WTC11 (cell line): ENCODE measurements around the gene MORN4. TPM values are rescaled to one million over a fixed set of nuclear protein-coding genes. Genes with fewer than 3 reads are reported as not detected.

ENCODE experiments used
- ATAC-seq: fragments of 200-7000 bp; cut with Tn5 transposase; 2 replicates; pipeline ENCODE4 v1.10.0; 2021; ENCODE audit warnings: mild to moderate bottlenecking, moderate library complexity
- CTCF ChIA-PET: fragments of 300-600 bp; sonication (Branson Sonifier 250); formaldehyde crosslinking; loops from one replicate; lab custom pipeline; 2021; ENCODE audit warnings: antibody characterized with exemption; lab: Charles Lee
- POLR2A ChIA-PET: fragments of 350-600 bp; sonication (Branson Sonifier 250); formaldehyde crosslinking; loops from one replicate; lab custom pipeline; 2021; ENCODE audit warnings: antibody characterized with exemption; lab: Charles Lee
- DNase-seq: peaks from one replicate; pipeline ENCODE4 v3.0.0; 2021; ENCODE audit warnings: low spot score
- H3K27ac Mint-ChIP-seq: 2 replicates; pipeline ENCODE4 v1.8.0; 2021; ENCODE audit warnings: mixed read lengths
- H3K27me3 Mint-ChIP-seq: 2 replicates; pipeline ENCODE4 v1.8.0; 2021; ENCODE audit warnings: low read depth, mild to moderate bottlenecking, moderate library complexity, mixed read lengths
- H3K36me3 Mint-ChIP-seq: 2 replicates; pipeline ENCODE4 v1.8.0; 2021; ENCODE audit warnings: mixed read lengths
- H3K4me1 Mint-ChIP-seq: 2 replicates; pipeline ENCODE4 v1.8.0; 2022; ENCODE audit warnings: mixed read lengths
- H3K4me3 Mint-ChIP-seq: 2 replicates; pipeline ENCODE4 v1.8.0; 2021; ENCODE audit warnings: mild to moderate bottlenecking, moderate library complexity, mixed read lengths
- H3K9me3 Mint-ChIP-seq: 2 replicates; pipeline ENCODE4 v1.8.0; 2021; ENCODE audit warnings: mixed read lengths
- AFF4 ChIP-seq: sonication (generic); formaldehyde crosslinking; IDR thresholded peaks from 2 replicates; pipeline ENCODE4 v1.8.1; 2023; ENCODE audit warnings: mild to moderate bottlenecking, missing genetic modification reagents, borderline replicate concordance
- CBFB ChIP-seq: sonication (generic); formaldehyde crosslinking; IDR thresholded peaks from 2 replicates; pipeline ENCODE4 v1.8.1; 2022; ENCODE audit warnings: mild to moderate bottlenecking, low read depth, missing genetic modification reagents
- ESRRA ChIP-seq: sonication (generic); formaldehyde crosslinking; IDR thresholded peaks from 2 replicates; pipeline ENCODE4 v1.8.1; 2022; ENCODE audit warnings: mild to moderate bottlenecking, missing genetic modification reagents, borderline replicate concordance
- IRF2 ChIP-seq: sonication (generic); formaldehyde crosslinking; IDR thresholded peaks from 2 replicates; pipeline ENCODE4 v1.8.0; 2022; ENCODE audit warnings: low read depth, missing genetic modification reagents, borderline replicate concordance
- JAZF1 ChIP-seq: fragments of 250-450 bp; sonication (Bioruptor Pico); IDR thresholded peaks from 2 replicates; pipeline ENCODE4 v1.9.0; 2021; ENCODE audit warnings: moderate library complexity, mild to moderate bottlenecking, inconsistent platforms
- KAT7 ChIP-seq: sonication (generic); formaldehyde crosslinking; IDR thresholded peaks from 2 replicates; pipeline ENCODE4 v1.8.1; 2023; ENCODE audit warnings: missing genetic modification reagents, mild to moderate bottlenecking, borderline replicate concordance
- NFATC4 ChIP-seq: fragments of 250-450 bp; sonication (Bioruptor Pico); IDR thresholded peaks from 2 replicates; pipeline ENCODE4 v1.9.0; 2021; ENCODE audit warnings: mild to moderate bottlenecking
- NFYB ChIP-seq: sonication (generic); formaldehyde crosslinking; conservative IDR thresholded peaks from 2 replicates; pipeline ENCODE4 v1.8.0; 2022; ENCODE audit warnings: low read depth, missing genetic modification reagents
- NR1H2 ChIP-seq: sonication (generic); formaldehyde crosslinking; IDR thresholded peaks from 2 replicates; pipeline ENCODE4 v1.9.0; 2021; ENCODE audit warnings: mild to moderate bottlenecking, moderate library complexity, missing genetic modification reagents
- OVOL2 ChIP-seq: fragments of 250-450 bp; sonication (Bioruptor Pico); IDR thresholded peaks from 2 replicates; pipeline ENCODE4 v1.9.0; 2021; ENCODE audit warnings: mild to moderate bottlenecking, borderline replicate concordance
- PREB ChIP-seq: sonication (generic); formaldehyde crosslinking; IDR thresholded peaks from 2 replicates; pipeline ENCODE4 v1.8.1; 2022; ENCODE audit warnings: mild to moderate bottlenecking, missing genetic modification reagents, moderate library complexity, borderline replicate concordance
- SOX15 ChIP-seq: fragments of 250-450 bp; sonication (Bioruptor Pico); IDR thresholded peaks from 2 replicates; pipeline ENCODE4 v1.9.0; 2021; ENCODE audit warnings: mild to moderate bottlenecking
- SP1 ChIP-seq: sonication (generic); formaldehyde crosslinking; conservative IDR thresholded peaks from 2 replicates; pipeline ENCODE4 v1.8.1; 2022; ENCODE audit warnings: missing genetic modification reagents
- TEAD4 ChIP-seq: sonication (generic); formaldehyde crosslinking; IDR thresholded peaks from 2 replicates; pipeline ENCODE4 v1.8.0; 2022; ENCODE audit warnings: mild to moderate bottlenecking, missing genetic modification reagents
- total RNA-seq: library from RNA; stranded (reverse); gene quantifications from 3 replicates; pipeline ENCODE4 v1.2.3, GENCODE V29; 2021
- TF ChIP-seq, protein P1 (sequence below): sonication (generic); formaldehyde crosslinking; conservative IDR thresholded peaks from 2 replicates; pipeline ENCODE4 v1.8.1; 2023; ENCODE audit warnings: mild to moderate bottlenecking, low read depth, missing genetic modification reagents, moderate library complexity
- TF ChIP-seq, protein P2 (sequence below): sonication (generic); formaldehyde crosslinking; IDR thresholded peaks from 2 replicates; pipeline ENCODE4 v1.8.1; 2022; ENCODE audit warnings: low read depth, mild to moderate bottlenecking, moderate library complexity, missing genetic modification reagents, borderline replicate concordance

Gene MORN4
- total RNA-seq, 1 experiment from 2014 or later: 21.8 TPM

DNA sequence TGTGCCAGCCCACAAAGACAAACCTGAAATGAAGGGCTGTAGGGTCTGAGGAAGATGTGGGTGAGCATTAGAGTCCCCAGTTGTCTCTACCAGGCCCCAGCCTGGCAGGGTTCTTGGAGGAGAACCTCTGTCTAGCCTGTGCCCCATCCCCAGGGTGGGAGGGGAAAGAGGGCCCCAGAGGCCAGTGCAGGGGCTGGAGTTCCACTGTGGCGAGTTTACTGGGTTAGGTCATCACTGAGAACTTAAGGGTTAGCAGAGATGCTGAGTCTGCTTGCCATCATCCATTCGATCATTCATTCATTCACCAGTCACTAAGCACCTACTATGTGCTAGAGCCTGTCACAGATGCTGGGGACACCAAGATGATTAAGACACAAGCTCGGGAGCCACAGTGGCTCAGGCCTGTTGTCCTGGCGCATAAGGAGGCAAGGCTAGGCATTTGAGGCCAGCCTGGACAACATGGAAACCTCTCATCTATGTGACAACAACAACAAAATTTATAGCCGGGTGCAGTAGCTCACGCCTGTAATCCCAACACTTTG lies 58.1 kb downstream of the MORN4 start (continued):
- TF ChIP-seq NR1H2 (CRISPR knock-in tag) (no peak), PREB (CRISPR knock-in tag) (no peak), TEAD4 (CRISPR knock-in tag) (no peak)

GRCh38 chr10:97574374-97575126 lies 58.8 kb downstream of the MORN4 start:
- peaks cover 5% of the 10 kb centered on the region for H3K4me1 Mint-ChIP-seq
- peak; percentile 19; the same call in 1 of the 2 replicates for ATAC-seq
- CTCF ChIA-PET: interaction anchor here (0.6 to 2.9 kb wide), 10 partner anchors 10 to 209 kb away, joined by 3 to 9 read pairs (median 4); partner anchors contain the start of gene HOGA1
- DNase-seq: no peak
- 0 out of 2 replicates have a peak, but pooled peaks cover 5% of the 10 kb centered on the region for H3K36me3 Mint-ChIP-seq
- no peak for TF ChIP-seq NFATC4 (CRISPR knock-in tag)
- TF ChIP-seq, all 79 proteins: peak for 0
- no peaks in the 10 kb centered on the region for H3K27me3 Mint-ChIP-seq
- no peaks in the 10 kb centered on the region for H3K9me3 Mint-ChIP-seq
- POLR2A ChIA-PET: interaction anchor here (0.7 kb wide), 1 partner anchor 38 kb away, joined by 3 read pairs; no protein-coding TSS in a partner anchor
- H3K4me3 Mint-ChIP-seq: no peak overlapping the region
- peak overlapping the region; percentile 5; the same call in 1 of the 2 replicates for H3K27ac Mint-ChIP-seq

- Mint-ChIP-seq H3K27me3 (no peaks in the 10 kb centered on the region), H3K36me3 (0 out of 2 replicates have a peak, but pooled peaks cover 5% of the 10 kb centered on the region)
- POLR2A ChIA-PET: no interaction called here
- no peak for ATAC-seq
- TF ChIP-seq JAZF1 (CRISPR knock-in tag) (no peak), SP1 (CRISPR knock-in tag) (no peak)
- TF ChIP-seq, all 79 proteins: peak for 0
- H3K4me3 Mint-ChIP-seq: no peak overlapping the region
- CTCF ChIA-PET: interaction anchor here (1.2 to 2.2 kb wide), 2 partner anchors 10 to 14 kb away, joined by 3 to 32 read pairs; partner anchors contain the start of gene HOGA1
- H3K27ac Mint-ChIP-seq: no peak overlapping the region
- no peaks in the 10 kb centered on the region for H3K9me3 Mint-ChIP-seq
- H3K4me1 Mint-ChIP-seq: peaks cover 5% of the 10 kb centered on the region
- no peak for DNase-seq
Measured at GRCh38 chr10:97573672-97574071, 59.6 kb downstream of the MORN4 start.

GRCh38 chr10:97573021-97573420 lies 60.3 kb downstream of the MORN4 start:
- Mint-ChIP-seq H3K27me3 (no peaks in the 10 kb centered on the region), H3K27ac (peak overlapping the region; percentile 75), H3K9me3 (no peaks in the 10 kb centered on the region), H3K4me1 (peaks cover 5% of the 10 kb centered on the region), H3K4me3 (no peak overlapping the region), H3K36me3 (0 out of 2 replicates have a peak, but pooled peaks cover 5% of the 10 kb centered on the region)
- TF ChIP-seq ESRRA (CRISPR knock-in tag) (no peak), AFF4 (no peak), IRF2 (CRISPR knock-in tag) (no peak), KAT7 (CRISPR knock-in tag) (no peak), OVOL2 (CRISPR knock-in tag) (no peak), CBFB (CRISPR knock-in tag) (no peak), SOX15 (no peak), NFYB (CRISPR knock-in tag) (no peak), TEAD4 (CRISPR knock-in tag) (no peak)
- TF ChIP-seq, protein P1, sequence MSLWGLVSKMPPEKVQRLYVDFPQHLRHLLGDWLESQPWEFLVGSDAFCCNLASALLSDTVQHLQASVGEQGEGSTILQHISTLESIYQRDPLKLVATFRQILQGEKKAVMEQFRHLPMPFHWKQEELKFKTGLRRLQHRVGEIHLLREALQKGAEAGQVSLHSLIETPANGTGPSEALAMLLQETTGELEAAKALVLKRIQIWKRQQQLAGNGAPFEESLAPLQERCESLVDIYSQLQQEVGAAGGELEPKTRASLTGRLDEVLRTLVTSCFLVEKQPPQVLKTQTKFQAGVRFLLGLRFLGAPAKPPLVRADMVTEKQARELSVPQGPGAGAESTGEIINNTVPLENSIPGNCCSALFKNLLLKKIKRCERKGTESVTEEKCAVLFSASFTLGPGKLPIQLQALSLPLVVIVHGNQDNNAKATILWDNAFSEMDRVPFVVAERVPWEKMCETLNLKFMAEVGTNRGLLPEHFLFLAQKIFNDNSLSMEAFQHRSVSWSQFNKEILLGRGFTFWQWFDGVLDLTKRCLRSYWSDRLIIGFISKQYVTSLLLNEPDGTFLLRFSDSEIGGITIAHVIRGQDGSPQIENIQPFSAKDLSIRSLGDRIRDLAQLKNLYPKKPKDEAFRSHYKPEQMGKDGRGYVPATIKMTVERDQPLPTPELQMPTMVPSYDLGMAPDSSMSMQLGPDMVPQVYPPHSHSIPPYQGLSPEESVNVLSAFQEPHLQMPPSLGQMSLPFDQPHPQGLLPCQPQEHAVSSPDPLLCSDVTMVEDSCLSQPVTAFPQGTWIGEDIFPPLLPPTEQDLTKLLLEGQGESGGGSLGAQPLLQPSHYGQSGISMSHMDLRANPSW (CRISPR knock-in tag): no peak
- TF ChIP-seq, protein P2, sequence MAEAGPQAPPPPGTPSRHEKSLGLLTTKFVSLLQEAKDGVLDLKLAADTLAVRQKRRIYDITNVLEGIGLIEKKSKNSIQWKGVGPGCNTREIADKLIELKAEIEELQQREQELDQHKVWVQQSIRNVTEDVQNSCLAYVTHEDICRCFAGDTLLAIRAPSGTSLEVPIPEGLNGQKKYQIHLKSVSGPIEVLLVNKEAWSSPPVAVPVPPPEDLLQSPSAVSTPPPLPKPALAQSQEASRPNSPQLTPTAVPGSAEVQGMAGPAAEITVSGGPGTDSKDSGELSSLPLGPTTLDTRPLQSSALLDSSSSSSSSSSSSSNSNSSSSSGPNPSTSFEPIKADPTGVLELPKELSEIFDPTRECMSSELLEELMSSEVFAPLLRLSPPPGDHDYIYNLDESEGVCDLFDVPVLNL: no peak
- no peak for DNase-seq
- POLR2A ChIA-PET: no interaction called here
- no peak for ATAC-seq
- CTCF ChIA-PET: interaction anchor here (0.6 to 2.8 kb wide), 22 partner anchors 8 to 1993 kb away, joined by 3 to 55 read pairs (median 6); partner anchors contain the start of genes C10orf62, HOGA1, PI4K2A and RRP12
